CD4-positive, alpha-beta T cell treated with Interleukin-1 beta for 1 hour (primary cell): ENCODE measurements around the gene GCLM.
"Not testable (repeated sequence)": the region's sequence is repeated elsewhere in the genome, so short reads cannot be mapped to it uniquely, and the experiment has no call there.

Experiments used
- DNase-seq, 2 donors: peaks; one replicate each; pipeline ENCODE4 v3.0.0-alpha.2; 2020 to 2022

The GCLM gene

DNA sequence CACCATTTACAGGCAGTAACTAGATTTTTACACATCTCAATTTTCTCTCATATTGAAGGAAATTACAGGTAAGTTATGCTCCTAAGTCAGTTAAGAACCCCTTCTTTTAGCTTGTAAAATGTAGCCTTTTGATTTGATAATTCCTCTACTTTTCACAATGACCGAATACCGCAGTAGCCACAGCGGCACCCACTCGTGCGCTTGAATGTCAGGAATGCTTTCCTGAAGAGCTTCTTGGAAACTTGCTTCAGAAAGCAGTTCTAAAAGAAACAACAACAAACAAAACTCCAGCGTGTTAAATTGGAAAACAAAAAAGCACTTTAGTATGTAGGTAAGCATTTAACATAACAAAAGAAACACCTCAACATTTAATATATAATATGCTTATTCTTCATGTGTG, 20.3 kb downstream of the GCLM start:
- DNase-seq: no peak

DNA sequence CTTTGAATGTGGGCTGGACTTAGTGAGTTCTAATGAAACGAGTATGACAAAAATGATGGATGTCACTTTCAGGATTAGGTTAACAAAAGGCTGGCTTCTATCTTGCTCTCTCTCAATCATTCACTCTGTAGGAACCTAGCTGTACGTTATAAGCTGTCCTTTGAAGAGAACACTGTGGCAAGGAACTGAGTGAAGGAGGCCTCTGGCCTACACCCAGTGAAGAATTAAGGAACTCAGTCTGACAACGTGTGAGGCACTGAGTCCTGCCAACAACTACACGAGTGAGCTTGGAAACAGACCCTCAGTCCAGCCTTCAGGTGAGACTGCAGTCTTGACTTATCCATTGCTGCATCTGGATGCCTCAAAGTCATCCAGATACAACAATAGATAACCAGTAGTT, 27.0 kb downstream of the GCLM start:
- no peak for DNase-seq

- DNase-seq: no peak
Observed at GRCh38 chr1:93880731-93881130, 28.5 kb downstream of the GCLM start.

GRCh38 chr1:93878889-93879586, 30.2 kb downstream of the GCLM start, which contains the start of gene DNTTIP2:
Gene DNTTIP2, minus strand, starts transcription at chr1:93879206. Its CDS starts 58 bp downstream, at chr1:93879148.
- peak; percentile 89 to 90 for DNase-seq

GRCh38 chr1:93878501-93878888, 30.7 kb downstream of the GCLM start:
- DNase-seq: peak; percentile 62 to 69

DNA sequence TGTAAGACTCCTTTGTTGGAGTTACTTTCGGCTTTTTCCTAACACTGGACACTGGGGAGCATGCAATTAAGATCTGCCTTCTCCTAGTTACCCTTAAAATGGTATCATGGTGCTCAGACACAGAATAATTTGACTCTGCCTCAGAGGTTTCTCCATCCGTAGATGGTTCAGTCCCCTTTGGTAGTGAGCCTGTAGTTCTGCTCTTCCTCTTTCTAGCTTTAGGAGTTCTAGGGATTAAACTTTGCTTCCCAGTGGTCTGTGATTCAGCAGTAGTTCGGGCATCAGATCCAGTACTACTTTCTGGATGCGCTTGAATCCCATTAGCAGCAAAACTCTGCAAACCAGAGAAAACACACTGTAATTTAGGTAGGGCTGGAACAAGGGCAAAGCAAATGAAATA, 31.7 kb downstream of the GCLM start:
- no peak for DNase-seq

GRCh38 chr1:93876244-93876643, 33.0 kb downstream of the GCLM start:
- DNase-seq: no peak

DNA sequence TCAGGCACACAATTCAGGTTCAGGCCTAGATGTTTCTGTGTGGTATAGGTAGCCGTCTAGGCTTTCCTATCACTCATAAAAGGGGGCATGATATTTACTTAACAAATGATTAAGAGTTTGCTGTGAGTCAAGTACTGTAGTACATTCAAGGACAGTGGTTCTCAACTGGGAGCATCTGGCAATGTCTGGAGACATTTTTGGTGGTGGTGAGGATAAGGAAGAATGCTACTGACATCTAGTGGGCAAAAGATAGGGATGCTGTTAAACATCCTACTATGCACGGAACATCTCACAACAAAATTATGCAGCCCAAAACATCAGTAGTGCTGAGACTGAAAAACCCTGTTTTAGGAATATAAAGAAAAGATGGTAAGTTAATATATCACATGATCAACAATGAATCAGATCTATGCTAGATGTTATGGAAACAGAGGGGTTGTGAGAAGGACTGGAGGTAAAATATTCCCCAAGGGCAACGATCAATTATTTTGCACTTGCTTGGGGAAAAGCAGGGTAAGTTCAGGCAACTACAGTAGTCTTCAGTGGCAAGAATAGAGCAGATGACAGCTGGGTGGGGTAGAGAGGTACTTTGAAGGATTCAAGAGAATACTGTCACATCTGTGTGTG, 35.1 kb downstream of the GCLM start:
- peak in 1 of 2 donors; percentile 51 for DNase-seq

GRCh38 chr1:93871366-93871765, 37.9 kb downstream of the GCLM start:
- no peak for DNase-seq

DNA sequence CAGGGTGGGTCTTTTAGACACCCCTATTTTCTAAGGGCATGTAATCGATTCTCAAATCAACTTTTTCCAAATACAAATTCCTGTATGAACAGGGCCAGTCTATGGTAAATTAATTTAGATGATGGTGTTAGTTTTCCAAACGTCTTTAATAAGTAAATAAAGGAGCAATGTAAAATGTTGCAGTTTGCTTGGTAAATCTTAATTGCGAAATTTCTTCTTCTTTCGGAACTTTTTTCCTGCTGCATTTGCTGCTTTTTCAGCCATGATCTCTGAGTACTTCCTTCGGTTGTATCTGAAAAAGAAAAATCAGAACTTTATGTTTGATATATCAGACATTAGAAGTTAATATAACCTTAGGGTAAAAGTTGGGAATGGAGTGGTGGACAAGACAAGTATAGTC, 39.6 kb downstream of the GCLM start:
- DNase-seq: no peak

DNA sequence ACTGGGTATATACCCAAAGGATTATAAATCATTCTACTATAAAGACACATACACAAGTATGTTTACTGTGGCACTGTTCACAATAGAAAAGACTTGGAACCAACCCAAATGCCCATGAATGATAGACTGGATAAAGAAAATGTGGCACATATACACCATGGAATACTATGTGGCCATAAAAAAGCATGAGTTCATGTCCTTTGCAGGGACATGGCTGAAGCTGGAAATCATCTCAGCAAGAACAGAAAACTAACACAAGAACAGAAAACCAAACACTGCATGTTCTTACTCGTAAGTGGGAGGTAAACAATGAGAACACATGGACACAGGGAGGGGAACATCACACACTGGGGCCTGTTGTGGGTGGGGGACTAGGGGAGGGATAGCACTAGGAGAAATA, 40.7 kb downstream of the GCLM start:
- DNase-seq: not testable (repeated sequence)

GRCh38 chr1:93865253-93865652, 44.0 kb downstream of the GCLM start:
- DNase-seq: no peak

GRCh38 chr1:93864175-93864574, 45.1 kb downstream of the GCLM start:
- no peak for DNase-seq

DNA sequence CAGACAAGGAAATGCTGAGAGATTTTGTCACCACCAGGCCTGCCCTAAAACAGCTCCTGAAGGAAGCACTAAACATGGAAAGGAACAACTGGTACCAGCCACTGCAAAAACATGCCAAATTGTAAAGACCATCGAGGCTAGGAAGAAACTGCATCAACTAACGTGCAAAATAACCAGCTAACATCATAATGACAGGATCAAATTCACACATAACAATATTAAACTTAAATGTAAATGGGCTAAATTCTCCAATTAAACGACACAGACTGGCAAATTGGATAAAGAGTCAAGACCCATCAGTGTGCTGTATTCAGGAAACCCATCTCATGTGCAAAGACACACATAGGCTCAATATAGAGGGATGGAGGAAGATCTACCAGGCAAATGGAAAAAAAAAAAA, 51.6 kb downstream of the GCLM start:
- DNase-seq: not testable (repeated sequence)

- not testable (repeated sequence) for DNase-seq
Observed at GRCh38 chr1:93855983-93856382, 53.2 kb downstream of the GCLM start.

GRCh38 chr1:93853940-93854339, 55.3 kb downstream of the GCLM start:
- DNase-seq: no peak

DNA sequence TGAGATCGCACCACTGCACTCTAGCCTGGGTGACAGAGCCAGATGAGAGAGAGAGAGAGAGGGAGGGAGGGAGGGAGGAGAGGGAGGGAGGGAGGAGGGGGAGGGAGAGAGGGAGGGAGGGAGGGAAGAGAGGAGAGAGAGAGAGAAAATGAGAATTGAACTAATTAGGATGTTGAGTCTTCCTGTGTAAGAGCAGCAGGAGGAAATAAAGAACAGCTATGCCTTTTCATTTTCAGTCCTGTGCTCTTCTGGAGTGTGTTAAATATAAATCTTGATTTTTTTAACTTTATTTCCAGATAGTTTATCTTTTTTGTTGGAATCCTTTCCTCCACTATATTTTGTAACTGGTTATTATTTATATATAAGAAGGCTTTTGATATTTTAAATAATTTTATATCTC, 57.4 kb downstream of the GCLM start:
- DNase-seq: no peak

- DNase-seq: no peak
Observed at GRCh38 chr1:93851327-93851712, 57.9 kb downstream of the GCLM start.

DNA sequence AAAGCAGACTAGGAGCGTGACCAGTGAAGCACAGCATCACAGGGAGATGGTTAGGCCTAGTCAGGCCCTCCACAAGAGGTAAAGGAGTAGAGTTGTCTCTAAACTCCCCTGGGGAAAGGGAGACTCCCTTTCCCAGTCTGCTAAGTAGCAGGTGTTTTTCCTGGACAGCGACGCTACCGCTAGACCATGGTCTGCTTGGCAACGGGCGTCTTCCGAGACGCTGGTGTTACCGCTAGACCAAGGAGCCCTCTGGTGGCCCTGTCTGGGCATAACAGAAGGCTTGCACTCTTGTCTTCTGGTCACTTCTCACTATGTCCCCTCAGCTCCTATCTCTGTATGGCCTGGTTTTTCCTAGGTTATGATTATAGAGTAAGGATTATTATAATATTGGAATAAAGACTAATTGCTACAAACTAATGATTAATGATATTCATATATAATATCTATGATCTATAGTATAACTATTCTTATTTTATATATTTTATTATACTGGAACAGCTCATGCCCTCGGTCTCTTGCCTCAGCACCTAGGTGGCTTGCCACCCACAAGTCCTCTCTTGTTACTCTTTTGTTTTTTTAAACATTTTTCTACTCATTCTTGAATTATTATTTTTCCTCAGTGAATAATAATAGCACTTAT, 58.4 kb downstream of the GCLM start:
- DNase-seq: peak; percentile 55 to 70

DNA sequence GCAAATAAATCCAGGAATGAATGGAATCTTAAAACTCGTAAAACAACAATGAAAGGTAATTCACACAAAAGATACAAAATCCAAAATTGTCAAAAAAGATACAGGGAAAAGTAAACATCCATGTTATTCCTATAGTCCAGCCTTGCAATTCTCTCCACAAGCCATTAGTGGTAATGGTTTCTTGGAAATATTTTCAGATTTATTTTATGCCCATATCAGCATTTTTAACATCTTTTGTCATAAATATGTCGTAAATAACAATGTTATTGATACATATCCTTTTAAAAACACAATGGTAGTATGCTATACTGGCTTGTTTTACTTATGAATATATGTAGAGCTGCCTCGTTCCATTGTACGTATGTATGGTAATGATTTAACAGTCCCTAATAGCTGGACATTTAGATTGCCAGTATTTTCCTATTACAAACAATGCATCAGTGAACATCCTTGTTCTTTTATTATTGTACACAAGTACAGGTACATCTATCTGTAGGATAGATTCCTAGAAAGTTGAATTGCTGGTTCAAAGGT, 60.8 kb downstream of the GCLM start:
- DNase-seq: no peak

- DNase-seq: peak; percentile 77 to 78
Observed at GRCh38 chr1:93847811-93848288, 61.4 kb downstream of the GCLM start.

DNA sequence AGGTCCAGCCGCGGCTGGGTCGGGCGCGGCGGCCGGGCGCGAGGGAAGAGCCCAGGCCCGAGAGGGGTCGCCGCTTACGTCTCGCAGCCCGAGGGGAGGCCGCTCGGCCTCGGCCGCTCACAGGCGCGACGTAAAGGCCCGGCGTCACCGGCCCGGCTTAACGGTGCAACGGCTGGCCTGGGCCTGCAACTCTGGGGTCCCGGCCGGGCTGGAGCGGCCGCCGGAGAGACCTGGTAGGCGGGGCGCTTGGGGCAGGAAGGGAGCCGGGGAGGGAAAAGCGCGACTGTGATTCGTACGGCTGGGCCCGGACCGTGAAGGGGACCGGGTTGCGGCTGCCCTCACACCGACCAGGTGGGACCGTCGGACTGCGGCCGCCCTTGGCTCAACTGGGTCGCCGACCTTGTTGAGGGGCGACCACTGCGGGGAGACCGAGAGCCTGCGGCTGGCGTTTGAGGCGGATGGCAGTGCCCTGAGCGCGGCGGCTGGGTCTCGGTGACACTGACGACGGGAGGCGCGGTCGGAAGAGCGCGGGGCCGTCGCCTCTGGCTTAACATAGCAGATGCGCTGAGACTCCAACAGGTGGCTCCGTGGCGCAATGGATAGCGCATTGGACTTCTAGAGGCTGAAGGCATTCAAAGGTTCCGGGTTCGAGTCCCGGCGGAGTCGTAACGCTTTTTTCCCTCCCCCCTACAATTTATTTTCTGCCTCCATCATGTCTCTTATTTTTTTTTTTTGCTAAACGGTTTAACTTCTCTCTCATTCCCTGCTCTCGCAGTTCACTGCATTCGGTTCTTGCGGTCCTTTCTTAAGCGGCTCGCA, 62.0 kb downstream of the GCLM start:
- peak; percentile 92 to 93 for DNase-seq
